Naive B cell (primary cell): Measurements from ENCODE around the gene FSIP1. TPM values are rescaled to one million over a fixed set of nuclear protein-coding genes. Genes with fewer than 3 reads are reported as not detected.
A peak's percentile ranks its signal among the peaks of the same experiment; 100 is the strongest.

Experiments
- ATAC-seq, 2 donors: fragments of 150-1000 bp; cut with Tn5 transposase; 2 replicates each; pipeline ENCODE4 v1.10.0; 2021; ENCODE audit warnings: low read depth in 2 of 2, mild to moderate bottlenecking in 2 of 2, moderate library complexity in 2 of 2
- DNase-seq: peaks from one replicate; pipeline ENCODE4 v3.0.0; 2022
- H3K27ac Mint-ChIP-seq, 6 donors: one replicate each; pipeline ENCODE4 v1.8.0; 2020 to 2022; ENCODE audit warnings: mild to moderate bottlenecking in 6 of 6, mixed read lengths in 6 of 6, moderate library complexity in 5 of 6, inconsistent platforms in 2 of 6
- H3K27me3 Mint-ChIP-seq, 3 donors: one replicate each; pipeline ENCODE4 v1.8.0; 2021 to 2022; ENCODE audit warnings: mixed read lengths in 3 of 3, mild to moderate bottlenecking in 1 of 3
- H3K36me3 Mint-ChIP-seq, 2 donors: one replicate each; pipeline ENCODE4 v1.8.0; 2020 to 2022; ENCODE audit warnings: mixed read lengths in 2 of 2, inconsistent platforms in 1 of 2, mild to moderate bottlenecking in 1 of 2
- H3K4me1 Mint-ChIP-seq, 3 donors: one replicate each; pipeline ENCODE4 v1.8.0; 2020 to 2022; ENCODE audit warnings: mixed read lengths in 3 of 3, inconsistent platforms in 1 of 3, mild to moderate bottlenecking in 1 of 3, moderate library complexity in 1 of 3
- H3K4me3 Mint-ChIP-seq, 8 donors: one replicate each; pipeline ENCODE4 v1.8.0; 2020 to 2022; ENCODE audit warnings: mild to moderate bottlenecking in 8 of 8, mixed read lengths in 8 of 8, moderate library complexity in 8 of 8, inconsistent platforms in 2 of 8
- H3K9me3 Mint-ChIP-seq, 7 donors: one replicate each; pipeline ENCODE4 v1.8.0; 2020 to 2022; ENCODE audit warnings: mixed read lengths in 7 of 7, mild to moderate bottlenecking in 5 of 7, inconsistent platforms in 2 of 7, moderate library complexity in 1 of 7
- polyA plus RNA-seq, 6 donors: library from polyadenylated mRNA; unstranded; fragments of 300-500 nt; fragmentation: Illumina TruSeq; gene quantifications; one replicate each; pipeline ENCODE4 v1.2.3, GENCODE V29; 2021; ENCODE audit warnings: low read depth in 6 of 6

FSIP1 gene
- polyA plus RNA-seq, 6 donors from 2014 or later = 0.14 to 0.44 (median 0.27) TPM

GRCh38 chr15:39595338-39596221 is 187.1 kb downstream of the FSIP1 start:
- no peak overlapping the region for H3K4me3 Mint-ChIP-seq
- no peaks in the 10 kb centered on the region for H3K36me3 Mint-ChIP-seq
- no peak for ATAC-seq

GRCh38 chr15:39594446-39595337 is 187.9 kb downstream of the FSIP1 start:
- DNase-seq = no peak
- H3K27ac Mint-ChIP-seq = no peak overlapping the region
- H3K9me3 Mint-ChIP-seq = no peaks in the 10 kb centered on the region
- H3K4me3 Mint-ChIP-seq = no peak overlapping the region
- no peak for ATAC-seq
- peaks cover 0 to 6% (median 5%) of the 10 kb centered on the region in 3 donors for H3K27me3 Mint-ChIP-seq
- H3K36me3 Mint-ChIP-seq = no peaks in the 10 kb centered on the region
- H3K4me1 Mint-ChIP-seq = no peaks in the 10 kb centered on the region

More at GRCh38 chr15:39595338-39596221, 187.1 kb downstream of the FSIP1 start:
- Mint-ChIP-seq H3K4me1 (no peaks in the 10 kb centered on the region), H3K27me3 (peaks cover 0 to 8% (median 6%) of the 10 kb centered on the region in 3 donors), H3K27ac (no peak overlapping the region), H3K9me3 (no peaks in the 10 kb centered on the region)
- DNase-seq = no peak

- H3K36me3 Mint-ChIP-seq = no peaks in the 10 kb centered on the region
- H3K4me3 Mint-ChIP-seq = peak overlapping the region in 1 of 8 donors; percentile 18
- no peaks in the 10 kb centered on the region for H3K27me3 Mint-ChIP-seq
- DNase-seq (no peak), ATAC-seq (no peak)
- no peak overlapping the region for H3K27ac Mint-ChIP-seq
- H3K9me3 Mint-ChIP-seq = no peaks in the 10 kb centered on the region
- H3K4me1 Mint-ChIP-seq = no peaks in the 10 kb centered on the region
These were observed 188.8 kb downstream of the FSIP1 start for GRCh38 chr15:39593656-39594445.

- no peaks in the 10 kb centered on the region for H3K36me3 Mint-ChIP-seq
- DNase-seq (no peak), ATAC-seq (no peak)
- no peaks in the 10 kb centered on the region for H3K27me3 Mint-ChIP-seq
- H3K9me3 Mint-ChIP-seq = no peaks in the 10 kb centered on the region
- H3K27ac Mint-ChIP-seq = no peak overlapping the region
- no peaks in the 10 kb centered on the region for H3K4me1 Mint-ChIP-seq
- no peak overlapping the region for H3K4me3 Mint-ChIP-seq
These were observed 189.5 kb downstream of the FSIP1 start for GRCh38 chr15:39593071-39593655.

- H3K27ac Mint-ChIP-seq = no peak overlapping the region
- no peak overlapping the region for H3K4me3 Mint-ChIP-seq
- no peak for ATAC-seq
- H3K4me1 Mint-ChIP-seq = no peaks in the 10 kb centered on the region
- H3K9me3 Mint-ChIP-seq = no peaks in the 10 kb centered on the region
- DNase-seq = no peak
- no peaks in the 10 kb centered on the region for H3K36me3 Mint-ChIP-seq
- H3K27me3 Mint-ChIP-seq = no peaks in the 10 kb centered on the region
These were observed 190.1 kb downstream of the FSIP1 start for GRCh38 chr15:39592500-39592899.

- Mint-ChIP-seq H3K27me3 (no peaks in the 10 kb centered on the region), H3K27ac (no peak overlapping the region), H3K4me1 (no peaks in the 10 kb centered on the region), H3K4me3 (no peak overlapping the region), H3K9me3 (no peaks in the 10 kb centered on the region), H3K36me3 (no peaks in the 10 kb centered on the region)
- ATAC-seq (no peak), DNase-seq (no peak)
These were observed 190.7 kb downstream of the FSIP1 start for GRCh38 chr15:39591896-39592315.

- Mint-ChIP-seq H3K9me3 (no peaks in the 10 kb centered on the region), H3K4me1 (no peaks in the 10 kb centered on the region), H3K36me3 (no peaks in the 10 kb centered on the region), H3K4me3 (no peak overlapping the region), H3K27ac (no peak overlapping the region), H3K27me3 (peaks cover 0 to under 1% (median 0%) of the 10 kb centered on the region in 3 donors)
- ATAC-seq = no peak
- no peak for DNase-seq
These were observed 191.3 kb downstream of the FSIP1 start for GRCh38 chr15:39591141-39591895.

GRCh38 chr15:39589815-39590644 is 192.6 kb downstream of the FSIP1 start:
- DNase-seq = no peak
- no peak overlapping the region for H3K27ac Mint-ChIP-seq
- H3K4me3 Mint-ChIP-seq = no peak overlapping the region
- H3K4me1 Mint-ChIP-seq = no peaks in the 10 kb centered on the region
- no peaks in the 10 kb centered on the region for H3K36me3 Mint-ChIP-seq
- H3K27me3 Mint-ChIP-seq = peaks cover 0 to 10% (median 0%) of the 10 kb centered on the region in 3 donors
- no peaks in the 10 kb centered on the region for H3K9me3 Mint-ChIP-seq
- no peak for ATAC-seq

- Mint-ChIP-seq H3K27ac (no peak overlapping the region), H3K4me3 (no peak overlapping the region), H3K4me1 (no peaks in the 10 kb centered on the region), H3K27me3 (peaks cover 0 to 10% (median 4%) of the 10 kb centered on the region in 3 donors), H3K36me3 (no peaks in the 10 kb centered on the region), H3K9me3 (no peaks in the 10 kb centered on the region)
- ATAC-seq = no peak
- no peak for DNase-seq
These were observed 193.3 kb downstream of the FSIP1 start for GRCh38 chr15:39589193-39589814.

GRCh38 chr15:39588531-39589192 is 194.0 kb downstream of the FSIP1 start:
- ATAC-seq (no peak), DNase-seq (no peak)
- Mint-ChIP-seq H3K9me3 (no peaks in the 10 kb centered on the region), H3K27me3 (peaks cover 5 to 15% (median 10%) of the 10 kb centered on the region in 3 donors), H3K4me1 (no peaks in the 10 kb centered on the region), H3K36me3 (no peaks in the 10 kb centered on the region), H3K27ac (no peak overlapping the region), H3K4me3 (no peak overlapping the region)
